ENCODE results near the gene F8.
"Not testable (repeated sequence)": the region's sequence is repeated elsewhere in the genome, so short reads cannot be mapped to it uniquely, and the experiment has no call there.

Gene F8

GRCh38 chrX:155028877-155029291 is 6.4 kb upstream of the F8 start:
- no peak for DNase-seq

- DNase-seq, result no peak
Measured at GRCh38 chrX:155028129-155028528, 5.6 kb upstream of the F8 start.

- DNase-seq, result no peak
Measured at GRCh38 chrX:155027509-155028066, 5.1 kb upstream of the F8 start.

GRCh38 chrX:155026727-155027508 is 4.4 kb upstream of the F8 start, which contains the start of gene FUNDC2:
FUNDC2 (plus strand) TSS chrX:155026844; CDS start chrX:155026939, 95 bp downstream.
- peak; percentile 42 for DNase-seq

- no peak for DNase-seq
Measured at GRCh38 chrX:155026420-155026726, 3.9 kb upstream of the F8 start.

GRCh38 chrX:155023907-155024833 is 1.6 kb upstream of the F8 start:
- DNase-seq, result no peak

- no peak for DNase-seq
Measured at GRCh38 chrX:155020591-155020990, 1.9 kb downstream of the F8 start.

GRCh38 chrX:155009994-155010472 is 12.5 kb downstream of the F8 start:
- no peak for DNase-seq

- DNase-seq, result not testable (repeated sequence)
Measured at GRCh38 chrX:155008578-155008977, 13.9 kb downstream of the F8 start.

GRCh38 chrX:155006913-155007671 is 15.4 kb downstream of the F8 start:
- DNase-seq, result not testable (repeated sequence)

GRCh38 chrX:155006379-155006778 is 16.1 kb downstream of the F8 start:
- DNase-seq, result not testable (repeated sequence)

GRCh38 chrX:155005190-155005589 is 17.3 kb downstream of the F8 start:
- DNase-seq, result no peak

GRCh38 chrX:155001873-155002272 is 20.6 kb downstream of the F8 start:
- DNase-seq, result no peak

- DNase-seq, result no peak
Measured at GRCh38 chrX:155000841-155001240, 21.7 kb downstream of the F8 start.

- no peak for DNase-seq
Measured at GRCh38 chrX:154998204-154998880, 24.2 kb downstream of the F8 start.

GRCh38 chrX:154991476-154991875 is 31.0 kb downstream of the F8 start:
- no peak for DNase-seq

GRCh38 chrX:154991039-154991438 is 31.5 kb downstream of the F8 start:
- no peak for DNase-seq

- DNase-seq, result no peak
Measured at GRCh38 chrX:154990496-154990895, 32.0 kb downstream of the F8 start.

GRCh38 chrX:154988719-154989118 is 33.8 kb downstream of the F8 start:
- no peak for DNase-seq

- no peak for DNase-seq
Measured at GRCh38 chrX:154987940-154988339, 34.6 kb downstream of the F8 start.

- no peak for DNase-seq
Measured at GRCh38 chrX:154986826-154987575, 35.5 kb downstream of the F8 start.

- DNase-seq, result no peak
Measured at GRCh38 chrX:154981116-154981411, 41.5 kb downstream of the F8 start.

All from cortex of kidney (tissue), 1 donor.